Keratinocyte (primary cell): ENCODE results near the gene ZNF619. TPM values are rescaled to one million over a fixed set of nuclear protein-coding genes. Genes with fewer than 3 reads are reported as not detected.

Experiments
- DNase-seq: peaks from one replicate; pipeline ENCODE4 v3.0.0-alpha.2; 2011; ENCODE audit warnings: low read depth, missing footprints, low spot score
- FAIRE-seq: peaks from 2 replicates; lab custom pipeline; 2011; peaks lifted over from hg19 to GRCh38; lab: Jason Lieb, UNC
- H2AFZ ChIP-seq: 2 replicates; pipeline ENCODE4 v1.6.0; 2012; ENCODE audit warnings: low read length, control low read depth, inconsistent platforms; ENCODE audit not compliant: control insufficient read depth
- H3K27ac ChIP-seq: 2 replicates; pipeline ENCODE4 v1.5.1; 2011; ENCODE audit warnings: low read length; ENCODE audit not compliant: control insufficient read depth, insufficient read depth
- H3K27me3 ChIP-seq: 3 replicates; pipeline ENCODE4 v1.6.0; 2011; ENCODE audit warnings: low read length; ENCODE audit not compliant: control insufficient read depth, insufficient read depth; ENCODE audit errors: extremely low read depth
- H3K36me3 ChIP-seq, 2 experiments: 2 replicates in 1 of 2; 3 replicates in 1 of 2; pipeline ENCODE4 v1.5.1; 2011; ENCODE audit warnings: low read length in 2 of 2, mild to moderate bottlenecking in 1 of 2; ENCODE audit not compliant: control insufficient read depth in 2 of 2, insufficient read depth in 2 of 2; ENCODE audit errors: extremely low read depth in 1 of 2
- H3K4me1 ChIP-seq: 3 replicates; pipeline ENCODE4 v1.5.1; 2011; ENCODE audit warnings: low read length; ENCODE audit not compliant: control insufficient read depth, insufficient read depth; ENCODE audit errors: extremely low read depth
- H3K4me2 ChIP-seq: 3 replicates; pipeline ENCODE4 v1.6.0; 2011; ENCODE audit warnings: low read depth, low read length; ENCODE audit not compliant: control insufficient read depth, insufficient read depth; ENCODE audit errors: extremely low read depth
- H3K4me3 ChIP-seq, 3 experiments: fragments of 200-600 bp in 1 of 3; sonication (generic) in 1 of 3; 2 replicates in 2 of 3; 3 replicates in 1 of 3; pipeline ENCODE4 v1.5.1; 2011 to 2016; ENCODE audit warnings: low read length in 3 of 3, mild to moderate bottlenecking in 3 of 3, control low read depth in 2 of 3, inconsistent platforms in 1 of 3, low read depth in 1 of 3, mixed read lengths in 1 of 3, mixed run types in 1 of 3, moderate library complexity in 1 of 3; ENCODE audit not compliant: control insufficient read depth in 2 of 3, insufficient read depth in 2 of 3; ENCODE audit errors: extremely low read depth in 1 of 3
- H3K79me2 ChIP-seq: 2 replicates; pipeline ENCODE4 v1.6.0; 2012; ENCODE audit warnings: low read length; ENCODE audit not compliant: control insufficient read depth, insufficient read depth
- H3K9ac ChIP-seq: 3 replicates; pipeline ENCODE4 v1.6.0; 2011; ENCODE audit warnings: low read length; ENCODE audit not compliant: control insufficient read depth, insufficient read depth; ENCODE audit errors: extremely low read depth
- H3K9me1 ChIP-seq: 3 replicates; pipeline ENCODE4 v1.6.0; 2011; ENCODE audit warnings: low read length; ENCODE audit not compliant: control insufficient read depth, insufficient read depth; ENCODE audit errors: extremely low read depth
- H3K9me3 ChIP-seq: 2 replicates; pipeline ENCODE4 v1.5.1; 2012; ENCODE audit warnings: low read depth, low read length; ENCODE audit not compliant: control insufficient read depth
- H4K20me1 ChIP-seq: 3 replicates; pipeline ENCODE4 v1.6.0; 2011; ENCODE audit warnings: low read length; ENCODE audit not compliant: control insufficient read depth, insufficient read depth; ENCODE audit errors: extremely low read depth
- EZH2 ChIP-seq: IDR thresholded peaks from one replicate; pipeline ENCODE4 v1.6.1; 2012; ENCODE audit warnings: inconsistent platforms, mild to moderate bottlenecking, low read length, moderate library complexity
- dilution Hi-C: fragments of 300-500 bp; cut with MboI; formaldehyde crosslinking; loops from one replicate; pipeline ENCODE4 v1.7.0; 2020; ENCODE audit warnings: low sequenced_read_pairs; ENCODE audit not compliant: extremely low pct_ligation_motif_present
- polyA plus RNA-seq, 5 experiments: library from polyadenylated mRNA; depleted of rRNA in 3 of 5; stranded (reverse) in 3 of 5; stranded (forward) in 1 of 5; unstranded in 1 of 5; fragments of >200 nt; gene quantifications; 1 replicate in 1 of 5; 2 replicates in 3 of 5; 3 replicates in 1 of 5; pipeline versions ENCODE4 v1.2.1 to v1.2.3, GENCODE V29; 2011 to 2012; ENCODE audit warnings: missing spikeins in 2 of 5, low read depth in 1 of 5, low replicate concordance in 1 of 5
- TF ChIP-seq, protein P1 (sequence below), 3 experiments: IDR thresholded peaks in 1 of 3; conservative IDR thresholded peaks in 1 of 3; optimal IDR thresholded peaks in 1 of 3; 2 replicates in 2 of 3; 3 replicates in 1 of 3; pipeline versions ENCODE3 to v1.5.1; 2011; ENCODE audit warnings: low read length in 3 of 3, mild to moderate bottlenecking in 3 of 3, moderate library complexity in 2 of 3, control low read depth in 1 of 3, inconsistent platforms in 1 of 3; ENCODE audit not compliant: insufficient read depth in 2 of 3; ENCODE audit errors: extremely low read depth in 1 of 3

The ZNF619 gene
- polyA plus RNA-seq, 1 donor (not counting 4 experiments of a cell fraction or from before 2014, with no cell fraction given) = 3.1 TPM

DNA sequence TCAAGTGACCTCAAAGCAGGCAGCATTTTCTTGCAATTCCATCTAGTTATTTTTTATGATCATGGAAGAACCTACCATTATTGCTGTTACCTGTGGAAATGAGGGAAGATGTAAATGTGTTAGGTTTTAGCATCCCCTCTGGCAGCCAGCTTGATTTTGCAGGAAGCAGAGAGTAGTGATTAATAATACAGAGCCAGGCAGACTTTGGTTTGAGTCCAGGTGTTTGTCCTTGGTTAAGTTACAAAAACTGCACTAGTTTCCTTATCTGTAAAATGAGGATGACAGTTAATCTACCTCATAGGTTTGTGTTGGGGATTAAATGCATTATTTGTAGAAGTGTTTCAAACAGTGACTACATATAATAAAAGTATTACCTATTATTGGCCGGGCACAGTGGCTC, 41.1 kb downstream of the ZNF619 start:
- H3K27ac ChIP-seq = no peak overlapping the region
- no peaks in the 10 kb centered on the region for H3K36me3 ChIP-seq
- no peak overlapping the region for H3K4me2 ChIP-seq
- H2AFZ ChIP-seq = no peak overlapping the region
- no peaks in the 10 kb centered on the region for H3K4me1 ChIP-seq
- no peaks in the 10 kb centered on the region for H4K20me1 ChIP-seq
- TF ChIP-seq, protein P1, sequence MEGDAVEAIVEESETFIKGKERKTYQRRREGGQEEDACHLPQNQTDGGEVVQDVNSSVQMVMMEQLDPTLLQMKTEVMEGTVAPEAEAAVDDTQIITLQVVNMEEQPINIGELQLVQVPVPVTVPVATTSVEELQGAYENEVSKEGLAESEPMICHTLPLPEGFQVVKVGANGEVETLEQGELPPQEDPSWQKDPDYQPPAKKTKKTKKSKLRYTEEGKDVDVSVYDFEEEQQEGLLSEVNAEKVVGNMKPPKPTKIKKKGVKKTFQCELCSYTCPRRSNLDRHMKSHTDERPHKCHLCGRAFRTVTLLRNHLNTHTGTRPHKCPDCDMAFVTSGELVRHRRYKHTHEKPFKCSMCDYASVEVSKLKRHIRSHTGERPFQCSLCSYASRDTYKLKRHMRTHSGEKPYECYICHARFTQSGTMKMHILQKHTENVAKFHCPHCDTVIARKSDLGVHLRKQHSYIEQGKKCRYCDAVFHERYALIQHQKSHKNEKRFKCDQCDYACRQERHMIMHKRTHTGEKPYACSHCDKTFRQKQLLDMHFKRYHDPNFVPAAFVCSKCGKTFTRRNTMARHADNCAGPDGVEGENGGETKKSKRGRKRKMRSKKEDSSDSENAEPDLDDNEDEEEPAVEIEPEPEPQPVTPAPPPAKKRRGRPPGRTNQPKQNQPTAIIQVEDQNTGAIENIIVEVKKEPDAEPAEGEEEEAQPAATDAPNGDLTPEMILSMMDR (optimal IDR thresholded peaks at IDR 0.05 in 1 of 3, IDR thresholded peaks at IDR 0.05 in 1 of 3, conservative IDR thresholded peaks at IDR 0.05 in 1 of 3; ENCODE audit: extremely low read depth in 1 of 3, insufficient read depth in 2 of 3, low read length in 3 of 3) = no peak
- no peak for TF ChIP-seq EZH2
- H3K9me1 ChIP-seq = no peaks in the 10 kb centered on the region
- H3K4me3 ChIP-seq = no peak overlapping the region
- FAIRE-seq (no peak), DNase-seq (no peak)
- no peaks in the 10 kb centered on the region for H3K79me2 ChIP-seq
- H3K9ac ChIP-seq = no peak overlapping the region
- dilution Hi-C loops = no loop called here
- no peaks in the 10 kb centered on the region for H3K9me3 ChIP-seq
- H3K27me3 ChIP-seq = no peaks in the 10 kb centered on the region

DNA sequence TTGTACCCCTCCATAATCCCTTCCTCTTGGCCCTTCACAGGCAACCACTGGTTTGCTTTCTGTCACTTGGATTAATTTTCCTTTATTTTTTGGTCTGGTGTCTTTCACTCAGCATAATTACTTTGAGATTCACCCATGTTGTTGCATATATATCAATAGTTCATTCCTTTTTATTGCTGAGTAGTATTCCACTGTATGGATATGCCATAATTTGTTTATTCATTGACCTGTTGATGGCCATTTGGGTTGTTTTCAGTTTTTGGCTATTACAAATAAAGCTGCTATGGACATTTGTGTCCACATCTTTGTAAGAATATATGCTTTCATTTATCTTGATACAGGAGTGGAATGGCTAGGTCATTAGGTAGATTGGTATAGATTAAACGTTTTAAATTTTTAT, 41.9 kb downstream of the ZNF619 start:
- H3K36me3 ChIP-seq = no peaks in the 10 kb centered on the region
- H3K27me3 ChIP-seq = no peaks in the 10 kb centered on the region
- H3K79me2 ChIP-seq = no peaks in the 10 kb centered on the region
- H3K4me3 ChIP-seq = no peak overlapping the region
- H3K4me2 ChIP-seq = no peak overlapping the region
- no peak overlapping the region for H3K27ac ChIP-seq
- no peaks in the 10 kb centered on the region for H3K4me1 ChIP-seq
- FAIRE-seq = no peak
- DNase-seq = no peak
- no peak overlapping the region for H2AFZ ChIP-seq
- no peaks in the 10 kb centered on the region for H3K9me3 ChIP-seq
- H4K20me1 ChIP-seq = no peaks in the 10 kb centered on the region
- dilution Hi-C loops = no loop called here
- H3K9me1 ChIP-seq = no peaks in the 10 kb centered on the region
- no peak for TF ChIP-seq EZH2
- TF ChIP-seq, protein P1 (optimal IDR thresholded peaks at IDR 0.05 in 1 of 3, IDR thresholded peaks at IDR 0.05 in 1 of 3, conservative IDR thresholded peaks at IDR 0.05 in 1 of 3; ENCODE audit: extremely low read depth in 1 of 3, insufficient read depth in 2 of 3, low read length in 3 of 3) = no peak
- no peak overlapping the region for H3K9ac ChIP-seq
